G401 (cell line): Measurements from ENCODE around the gene C5orf58. TPM values are rescaled to one million over a fixed set of nuclear protein-coding genes. Genes with fewer than 3 reads are reported as not detected.

Experiments used
- DNase-seq: peaks from one replicate; pipeline ENCODE4 v3.0.0-alpha.2; 2015; ENCODE audit warnings: low spot score
- in situ Hi-C: cut with HindIII; loops from 2 replicates; pipeline ENCODE4 v1.10.0; 2016; ENCODE audit warnings: low sequenced_read_pairs, mixed read lengths
- total RNA-seq: library from RNA; depleted of rRNA; stranded (reverse); fragments of >200 nt; shearing (Covaris generic); gene quantifications from 2 replicates; pipeline ENCODE4 v1.2.3, GENCODE V29; 2014; rRNA removed

Gene C5orf58
- total RNA-seq, 1 experiment from 2014 or later = not detected

DNA sequence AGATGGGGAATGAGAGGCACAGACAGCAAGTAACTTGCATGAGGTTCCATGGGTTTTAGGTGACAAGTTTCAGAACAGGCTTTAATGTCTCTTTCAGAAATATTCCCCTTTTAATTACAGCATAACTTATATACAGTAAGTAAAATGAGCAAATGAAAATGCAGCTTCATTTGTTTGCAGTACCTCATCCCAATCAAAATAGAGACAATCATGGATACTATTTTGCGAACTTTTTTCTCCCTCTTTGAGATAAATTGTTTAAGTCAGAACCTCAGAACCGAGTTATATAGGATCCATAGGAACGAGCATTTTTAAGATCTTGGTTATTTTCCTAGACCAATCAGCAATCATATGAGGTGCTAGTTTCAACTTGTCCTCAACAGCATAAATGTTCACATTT, 61.3 kb downstream of the C5orf58 start:
- in situ Hi-C loops = no loop called here
- no peak for DNase-seq

- DNase-seq = no peak
- in situ Hi-C loops = no loop called here
Observed at GRCh38 chr5:170294556-170294955, 61.8 kb downstream of the C5orf58 start.

Other genes starting within 250 kb of the C5orf58 start
- gene FOXI1, start 127.1 kb upstream of the C5orf58 start, total RNA-seq = not detected in 2 replicates
- not detected in 2 replicates for gene LCP2, start 64.8 kb downstream of the C5orf58 start, total RNA-seq
- gene KCNMB1, start 156.4 kb downstream of the C5orf58 start, total RNA-seq = not detected in 2 replicates